Hepatocyte (in vitro differentiated cells): ENCODE data around the gene CEMIP2. TPM values are rescaled to one million over a fixed set of nuclear protein-coding genes. Genes with fewer than 3 reads are reported as not detected.

ENCODE experiments used
- DNase-seq: peaks from one replicate; pipeline ENCODE4 v3.0.0-alpha.2; 2016; ENCODE audit warnings: low spot score
- H2AFZ ChIP-seq: fragments of 200-600 bp; sonication (generic); 2 replicates; pipeline ENCODE4 v1.6.0; 2016; ENCODE audit warnings: antibody characterized with exemption, mild to moderate bottlenecking
- H3K27ac ChIP-seq: fragments of 200-600 bp; sonication (generic); 2 replicates; pipeline ENCODE4 v1.5.1; 2016; ENCODE audit warnings: mild to moderate bottlenecking
- H3K27me3 ChIP-seq: fragments of 200-600 bp; sonication (generic); 2 replicates; pipeline ENCODE4 v1.6.1; 2016
- H3K36me3 ChIP-seq: fragments of 200-600 bp; sonication (generic); replicated peaks from 2 replicates; pipeline ENCODE4 v1.5.1; 2016; ENCODE audit warnings: low read depth; ENCODE audit not compliant: insufficient read depth
- H3K4me1 ChIP-seq: fragments of 200-600 bp; sonication (generic); 2 replicates; pipeline ENCODE4 v1.5.1; 2016; ENCODE audit warnings: mild to moderate bottlenecking, moderate library complexity; ENCODE audit not compliant: insufficient read depth
- H3K4me2 ChIP-seq: fragments of 200-600 bp; sonication (generic); 2 replicates; pipeline ENCODE4 v1.6.0; 2016
- H3K4me3 ChIP-seq: fragments of 200-600 bp; sonication (generic); 2 replicates; pipeline ENCODE4 v1.5.1; 2016; ENCODE audit warnings: mild to moderate bottlenecking
- H3K79me2 ChIP-seq: fragments of 200-600 bp; sonication (generic); 2 replicates; pipeline ENCODE4 v1.6.0; 2017; ENCODE audit warnings: mild to moderate bottlenecking
- H3K9me2 ChIP-seq: fragments of 200-600 bp; sonication (generic); replicated peaks from 2 replicates; pipeline ENCODE4 v1.6.0; 2017; ENCODE audit warnings: mild to moderate bottlenecking; ENCODE audit not compliant: insufficient read depth
- H3K9me3 ChIP-seq: fragments of 200-600 bp; sonication (generic); 2 replicates; pipeline ENCODE4 v1.5.1; 2016; ENCODE audit warnings: low read depth, mild to moderate bottlenecking
- H4K20me1 ChIP-seq: fragments of 200-600 bp; sonication (generic); 2 replicates; pipeline ENCODE4 v1.6.0; 2016; ENCODE audit warnings: mild to moderate bottlenecking; ENCODE audit not compliant: insufficient read depth, poor library complexity, severe bottlenecking
- CTCF ChIP-seq: fragments of 200-600 bp; sonication (generic); IDR thresholded peaks from 2 replicates; pipeline ENCODE4 v1.5.1; 2016; ENCODE audit warnings: antibody characterized with exemption, mild to moderate bottlenecking; ENCODE audit not compliant: poor library complexity
- EZH2 ChIP-seq: fragments of 200-600 bp; sonication (generic); IDR thresholded peaks from 2 replicates; pipeline ENCODE4 v1.6.1; 2016; ENCODE audit warnings: antibody characterized with exemption, mild to moderate bottlenecking, borderline replicate concordance
- EZH2phosphoT487 ChIP-seq: fragments of 200-600 bp; sonication (generic); IDR thresholded peaks from one replicate; pipeline ENCODE4 v1.6.1; 2018; ENCODE audit warnings: antibody characterized with exemption, mild to moderate bottlenecking, low read depth, moderate library complexity; ENCODE audit not compliant: unreplicated experiment, severe bottlenecking
- WGBS: methylation state at CpG from one replicate; pipeline ENCODE4 v1.1.6; 2016; ENCODE audit warnings: low lambda C conversion rate; ENCODE audit errors: missing lambda C conversion rate; 5-methylcytosine and 5-hydroxymethylcytosine counted together
- polyA plus RNA-seq: library from polyadenylated mRNA; unstranded; fragments of >200 nt; fragmentation: Nextera tagmentation; extraction: Ambion mirVana; gene quantifications from 2 replicates; pipeline ENCODE4 v1.2.1, GENCODE V29; 2016
- total RNA-seq: library from RNA; depleted of rRNA; stranded (reverse); fragments of >200 nt; gene quantifications from 2 replicates; pipeline ENCODE4 v1.2.3, GENCODE V29; 2014

The CEMIP2 gene
- total and polyA plus RNA-seq, 2 experiments from 2014 or later = 45.2 to 94.2 TPM

GRCh38 chr9:71766663-71767062 lies 1.6 kb downstream of the CEMIP2 start:
- H3K4me2 ChIP-seq = peak overlapping the region; percentile 100
- H3K27me3 ChIP-seq = no peaks in the 10 kb centered on the region
- H3K9me2 ChIP-seq = no peaks in the 10 kb centered on the region
- no peak for TF ChIP-seq EZH2phosphoT487
- TF ChIP-seq EZH2 = no peak
- TF ChIP-seq CTCF = no peak
- peaks cover 23% of the 10 kb centered on the region for H4K20me1 ChIP-seq
- H3K4me1 ChIP-seq = peaks cover 38% of the 10 kb centered on the region
- no peaks in the 10 kb centered on the region for H3K9me3 ChIP-seq
- WGBS = 26% methylated on average over 4 of the region's 4 CpGs
- peak; percentile 70 for DNase-seq
- no peaks in the 10 kb centered on the region for H3K36me3 ChIP-seq
- peaks cover 64% of the 10 kb centered on the region for H3K79me2 ChIP-seq
- H3K4me3 ChIP-seq = peak overlapping the region; percentile 91
- peak overlapping the region; percentile 99 for H3K27ac ChIP-seq
- no peak overlapping the region for H2AFZ ChIP-seq

GRCh38 chr9:71765693-71766092 lies 2.6 kb downstream of the CEMIP2 start:
- Histone ChIP-seq H3K36me3 (no peaks in the 10 kb centered on the region), H3K4me3 (no peak overlapping the region), H3K9me3 (no peaks in the 10 kb centered on the region), H3K4me1 (peaks cover 48% of the 10 kb centered on the region), H3K79me2 (peaks cover 74% of the 10 kb centered on the region), H3K9me2 (no peaks in the 10 kb centered on the region), H2AFZ (no peak overlapping the region), H4K20me1 (peaks cover 29% of the 10 kb centered on the region), H3K4me2 (peak overlapping the region; percentile 100), H3K27ac (peak overlapping the region; percentile 99), H3K27me3 (no peaks in the 10 kb centered on the region)
- WGBS = 43% methylated on average over 2 of the region's 2 CpGs
- no peak for TF ChIP-seq CTCF
- TF ChIP-seq EZH2phosphoT487 = no peak
- TF ChIP-seq EZH2 = no peak
- DNase-seq = no peak

- Histone ChIP-seq H3K9me2 (no peaks in the 10 kb centered on the region), H3K9me3 (no peaks in the 10 kb centered on the region), H3K27me3 (no peaks in the 10 kb centered on the region), H3K4me2 (peak overlapping the region; percentile 100), H2AFZ (no peak overlapping the region), H3K4me3 (no peak overlapping the region), H3K27ac (peak overlapping the region; percentile 99), H4K20me1 (peaks cover 32% of the 10 kb centered on the region), H3K36me3 (no peaks in the 10 kb centered on the region), H3K4me1 (peaks cover 53% of the 10 kb centered on the region), H3K79me2 (peaks cover 82% of the 10 kb centered on the region)
- DNase-seq = no peak
- TF ChIP-seq CTCF = no peak
- no peak for TF ChIP-seq EZH2
- no peak for TF ChIP-seq EZH2phosphoT487
- WGBS = 58% methylated on average over 1 of the region's 1 CpG
Measured at GRCh38 chr9:71764891-71765290, 3.4 kb downstream of the CEMIP2 start.

- Histone ChIP-seq H2AFZ (no peak overlapping the region), H3K4me1 (peaks cover 56% of the 10 kb centered on the region), H3K27ac (peak overlapping the region; percentile 74), H3K27me3 (no peaks in the 10 kb centered on the region), H3K9me3 (no peaks in the 10 kb centered on the region), H3K4me3 (no peak overlapping the region), H3K9me2 (no peaks in the 10 kb centered on the region), H3K36me3 (no peaks in the 10 kb centered on the region), H3K4me2 (peak overlapping the region; percentile 100), H3K79me2 (peaks cover 86% of the 10 kb centered on the region), H4K20me1 (peaks cover 32% of the 10 kb centered on the region)
- TF ChIP-seq CTCF (no peak), EZH2 (no peak), EZH2phosphoT487 (no peak)
- WGBS = 61% methylated on average over 4 of the region's 4 CpGs
- DNase-seq = no peak
Measured at GRCh38 chr9:71764463-71764862, 3.9 kb downstream of the CEMIP2 start.
